Upper lobe of left lung (tissue), 6 donors: ENCODE measurements around the gene CYSTM1. TPM values are rescaled to one million over a fixed set of nuclear protein-coding genes. Genes with fewer than 3 reads are reported as not detected.

Experiments used
- ATAC-seq, 2 donors: fragments of 200-7000 bp; cut with Tn5 transposase; one replicate each; pipeline ENCODE4 v1.9.1; 2022; ENCODE audit warnings: mild to moderate bottlenecking in 2 of 2, moderate library complexity in 2 of 2; ENCODE audit not compliant: low FRiP score in 2 of 2
- DNase-seq, 2 donors: peaks; one replicate each; pipeline ENCODE4 v3.0.0-alpha.2; 2019 to 2020
- H3K27ac ChIP-seq, 4 donors: fragments of 200-600 bp; sonication (generic); one replicate each; pipeline ENCODE4 v1.5.1; 2016 to 2019
- H3K27me3 ChIP-seq, 4 donors: fragments of 200-600 bp; sonication (generic); one replicate each; pipeline ENCODE4 v1.5.1; 2017 to 2019
- H3K36me3 ChIP-seq, 4 donors: fragments of 200-600 bp; sonication (generic); one replicate each; pipeline ENCODE4 v1.5.1; 2016 to 2019
- H3K4me1 ChIP-seq, 4 donors: fragments of 200-600 bp; sonication (generic); one replicate each; pipeline ENCODE4 v1.5.1; 2018 to 2019
- H3K4me3 ChIP-seq, 4 donors: fragments of 200-600 bp; sonication (generic); one replicate each; pipeline ENCODE4 v1.5.1; 2017 to 2019; ENCODE audit warnings: mild to moderate bottlenecking in 2 of 4, moderate library complexity in 1 of 4
- H3K9me3 ChIP-seq, 4 donors: fragments of 200-600 bp; sonication (generic); one replicate each; pipeline ENCODE4 v1.5.1; 2018 to 2019
- EP300 ChIP-seq, 4 donors: sonication (generic); formaldehyde crosslinking; IDR thresholded peaks; one replicate each; pipeline ENCODE4 v1.5.1; 2017; ENCODE audit warnings: antibody characterized with exemption in 4 of 4, control low read depth in 2 of 4
- POLR2A ChIP-seq, 4 donors: fragments of 450-650 bp; IDR thresholded peaks; one replicate each; pipeline ENCODE4 v1.5.1; 2016 to 2017; ENCODE audit warnings: antibody characterized with exemption in 4 of 4, mild to moderate bottlenecking in 2 of 4
- POLR2AphosphoS5 ChIP-seq, 2 donors: sonication (generic); formaldehyde crosslinking; IDR thresholded peaks; one replicate each; pipeline ENCODE4 v1.5.1; 2017; ENCODE audit warnings: antibody characterized with exemption in 2 of 2
- WGBS, 2 donors: methylation state at CpG; one replicate each; pipeline ENCODE4 v1.1.5; 2017 to 2018; 5-methylcytosine and 5-hydroxymethylcytosine counted together
- total RNA-seq, 6 donors: library from RNA; depleted of rRNA in 4 of 6; stranded (reverse); fragments of >200 nt in 4 of 6; gene quantifications; one replicate each; pipeline versions ENCODE4 v1.1.0 to v1.2.1, GENCODE V29; 2016 to 2021
- TF ChIP-seq, protein P1 (sequence below), 6 experiments: fragments of 450-650 bp in 4 of 6; fragments of 200-600 bp in 2 of 6; sonication (generic) in 2 of 6; IDR thresholded peaks; one replicate each; pipeline ENCODE4 v1.5.1; 2016 to 2019; ENCODE audit warnings: antibody characterized with exemption in 6 of 6
- donor health status: DM: no; HTN: no; CAD: no; lungs with moderate emphysema.
- donor health status: DM: no; HTN: yes; CAD: no; lungs with severe emphysema.

The CYSTM1 gene
- total RNA-seq, 6 donors from 2014 or later: 24.1 to 139 (median 91.9) TPM

- TF ChIP-seq, protein P1, sequence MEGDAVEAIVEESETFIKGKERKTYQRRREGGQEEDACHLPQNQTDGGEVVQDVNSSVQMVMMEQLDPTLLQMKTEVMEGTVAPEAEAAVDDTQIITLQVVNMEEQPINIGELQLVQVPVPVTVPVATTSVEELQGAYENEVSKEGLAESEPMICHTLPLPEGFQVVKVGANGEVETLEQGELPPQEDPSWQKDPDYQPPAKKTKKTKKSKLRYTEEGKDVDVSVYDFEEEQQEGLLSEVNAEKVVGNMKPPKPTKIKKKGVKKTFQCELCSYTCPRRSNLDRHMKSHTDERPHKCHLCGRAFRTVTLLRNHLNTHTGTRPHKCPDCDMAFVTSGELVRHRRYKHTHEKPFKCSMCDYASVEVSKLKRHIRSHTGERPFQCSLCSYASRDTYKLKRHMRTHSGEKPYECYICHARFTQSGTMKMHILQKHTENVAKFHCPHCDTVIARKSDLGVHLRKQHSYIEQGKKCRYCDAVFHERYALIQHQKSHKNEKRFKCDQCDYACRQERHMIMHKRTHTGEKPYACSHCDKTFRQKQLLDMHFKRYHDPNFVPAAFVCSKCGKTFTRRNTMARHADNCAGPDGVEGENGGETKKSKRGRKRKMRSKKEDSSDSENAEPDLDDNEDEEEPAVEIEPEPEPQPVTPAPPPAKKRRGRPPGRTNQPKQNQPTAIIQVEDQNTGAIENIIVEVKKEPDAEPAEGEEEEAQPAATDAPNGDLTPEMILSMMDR (IDR thresholded peaks at IDR 0.05): peak; percentile 85 to 93 (median 92)
- TF ChIP-seq EP300 (IDR thresholded peaks at IDR 0.05): peak in 1 of 4 donors; percentile 17
- peak in 1 of 2 donors; percentile 36 for TF ChIP-seq POLR2AphosphoS5 (IDR thresholded peaks at IDR 0.05)
- no peak for TF ChIP-seq POLR2A (IDR thresholded peaks at IDR 0.05)
- Histone ChIP-seq H3K4me3 (peak overlapping the region in 3 of 4 donors; percentile 21 to 40 (median 35)), H3K9me3 (no peaks in the 10 kb centered on the region), H3K27ac (peak overlapping the region; percentile 26 to 74 (median 68)), H3K4me1 (peaks cover 27 to 53% (median 36%) of the 10 kb centered on the region in 4 donors), H3K27me3 (no peaks in the 10 kb centered on the region), H3K36me3 (no peaks in the 10 kb centered on the region)
- 5% methylated on average over 12 to 24 of the region's 30 CpGs for WGBS, 2 donors
- DNase-seq: peak; percentile 89 to 91
- ATAC-seq: peak; percentile 94 to 99
Observed at GRCh38 chr5:140157032-140157781, 17.8 kb upstream of the CYSTM1 start.

GRCh38 chr5:140159014-140159927 is 15.7 kb upstream of the CYSTM1 start:
- no peaks in the 10 kb centered on the region for H3K9me3 ChIP-seq
- no peak overlapping the region for H3K27ac ChIP-seq
- H3K27me3 ChIP-seq: no peaks in the 10 kb centered on the region
- DNase-seq: no peak
- no peak for ATAC-seq
- no peak overlapping the region for H3K4me3 ChIP-seq
- TF ChIP-seq POLR2AphosphoS5 (IDR thresholded peaks at IDR 0.05): no peak
- TF ChIP-seq POLR2A (IDR thresholded peaks at IDR 0.05): no peak
- TF ChIP-seq, protein P1 (IDR thresholded peaks at IDR 0.05): no peak
- TF ChIP-seq EP300 (IDR thresholded peaks at IDR 0.05): no peak
- peaks cover 11 to 32% (median 22%) of the 10 kb centered on the region in 4 donors for H3K4me1 ChIP-seq
- 77% methylated on average over 7 of the region's 7 CpGs for WGBS, 2 donors
- no peaks in the 10 kb centered on the region for H3K36me3 ChIP-seq

DNA sequence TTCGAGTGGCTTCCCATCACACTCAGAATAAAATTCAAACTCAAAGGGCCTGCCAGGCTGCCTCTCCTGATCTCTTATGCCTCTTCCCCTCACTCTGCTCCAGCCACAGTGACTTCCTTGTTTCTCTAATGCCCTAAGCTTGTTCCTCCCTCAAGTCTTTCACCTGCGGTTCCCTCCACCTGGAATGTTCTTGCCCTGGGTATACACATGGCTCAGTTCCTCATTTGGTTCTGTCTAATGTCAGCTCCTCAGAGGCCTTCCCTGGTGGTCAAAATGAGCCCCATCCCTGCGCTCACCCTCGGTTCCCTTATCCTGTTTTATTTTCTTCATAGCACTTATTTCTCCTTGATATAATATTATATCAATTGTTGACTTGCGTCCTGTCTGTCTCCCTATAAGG is 12.7 kb upstream of the CYSTM1 start:
- Histone ChIP-seq H3K4me1 (peaks cover 18 to 25% (median 23%) of the 10 kb centered on the region in 4 donors), H3K4me3 (no peak overlapping the region), H3K9me3 (no peaks in the 10 kb centered on the region), H3K27ac (peak overlapping the region in 3 of 4 donors; percentile 13 to 18 (median 17)), H3K27me3 (no peaks in the 10 kb centered on the region), H3K36me3 (no peaks in the 10 kb centered on the region)
- no peak for ATAC-seq
- TF ChIP-seq, protein P1 (IDR thresholded peaks at IDR 0.05): no peak
- TF ChIP-seq POLR2A (IDR thresholded peaks at IDR 0.05) (no peak), POLR2AphosphoS5 (IDR thresholded peaks at IDR 0.05) (no peak), EP300 (IDR thresholded peaks at IDR 0.05) (no peak)
- DNase-seq: peak in 1 of 2 donors; percentile 59
- 75 to 79% methylated on average over 5 of the region's 5 CpGs for WGBS, 2 donors

GRCh38 chr5:140162781-140163180 is 12.2 kb upstream of the CYSTM1 start:
- peak in 1 of 2 donors; percentile 16 for ATAC-seq
- WGBS, 2 donors: 69 to 73% methylated on average over 3 to 5 of the region's 5 CpGs
- Histone ChIP-seq H3K36me3 (no peaks in the 10 kb centered on the region), H3K27me3 (no peaks in the 10 kb centered on the region), H3K27ac (peak overlapping the region in 2 of 4 donors; percentile 13 to 17), H3K4me3 (no peak overlapping the region), H3K4me1 (peaks cover 14 to 21% (median 20%) of the 10 kb centered on the region in 4 donors), H3K9me3 (no peaks in the 10 kb centered on the region)
- TF ChIP-seq, protein P1 (IDR thresholded peaks at IDR 0.05): no peak
- TF ChIP-seq POLR2AphosphoS5 (IDR thresholded peaks at IDR 0.05) (no peak), POLR2A (IDR thresholded peaks at IDR 0.05) (no peak), EP300 (IDR thresholded peaks at IDR 0.05) (no peak)
- no peak for DNase-seq
